ENCODE results near the gene ADCY9.

The ADCY9 gene

DNA sequence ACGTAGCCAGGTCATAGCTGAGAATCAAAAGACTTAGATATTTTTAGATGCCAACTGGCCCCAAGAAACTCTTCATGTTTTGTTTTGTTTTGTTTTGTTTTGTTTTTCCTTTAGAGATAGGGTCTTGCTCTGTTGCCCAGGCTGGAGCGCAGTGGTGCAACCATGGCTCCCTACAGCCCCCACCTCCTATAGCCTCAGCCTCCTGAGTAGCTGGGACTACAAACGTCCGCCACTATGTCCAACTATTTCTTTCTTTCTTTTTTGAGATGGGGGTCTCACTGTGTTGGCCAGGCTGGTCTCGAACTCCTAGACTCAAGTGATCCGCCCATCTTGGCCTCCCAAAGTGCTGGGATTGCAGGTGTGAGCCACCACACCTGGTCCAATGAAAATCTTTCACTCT, 107.1 kb downstream of the ADCY9 start:
- in situ Hi-C loops (cut with MboI; ENCODE audit: low sequenced_read_pairs): no loop called here

- in situ Hi-C loops (cut with MboI; ENCODE audit: low sequenced_read_pairs): no loop called here
Measured at GRCh38 chr16:4008116-4008515, 108.1 kb downstream of the ADCY9 start.

- in situ Hi-C loops (cut with MboI; ENCODE audit: low sequenced_read_pairs): no loop called here
Measured at GRCh38 chr16:4006397-4006999, 109.7 kb downstream of the ADCY9 start.

GRCh38 chr16:4005731-4006130, 110.5 kb downstream of the ADCY9 start:
- in situ Hi-C loops (cut with MboI; ENCODE audit: low sequenced_read_pairs): no loop called here

- in situ Hi-C loops (cut with MboI; ENCODE audit: low sequenced_read_pairs): no loop called here
Measured at GRCh38 chr16:4005281-4005680, 111.0 kb downstream of the ADCY9 start.

DNA sequence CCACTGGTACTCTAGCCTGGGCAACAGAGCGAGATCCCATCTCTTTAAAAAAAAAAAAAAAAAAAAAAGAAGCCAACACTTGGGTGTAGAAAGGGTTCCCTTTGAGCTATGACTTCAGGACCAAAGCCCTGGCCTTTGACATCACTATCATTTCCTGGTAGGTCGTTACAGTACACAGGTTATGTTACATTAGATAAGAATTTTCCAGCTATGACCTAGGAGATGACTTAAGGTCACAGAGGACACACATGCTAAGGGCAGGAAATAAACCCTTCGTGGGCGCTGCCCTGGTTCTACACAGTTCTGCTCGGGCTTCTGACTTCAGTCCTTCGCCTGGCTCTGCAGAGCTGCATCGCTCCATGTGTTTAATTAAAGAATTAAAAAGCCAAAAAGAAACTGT, 112.0 kb downstream of the ADCY9 start:
- in situ Hi-C loops (cut with MboI; ENCODE audit: low sequenced_read_pairs): no loop called here

DNA sequence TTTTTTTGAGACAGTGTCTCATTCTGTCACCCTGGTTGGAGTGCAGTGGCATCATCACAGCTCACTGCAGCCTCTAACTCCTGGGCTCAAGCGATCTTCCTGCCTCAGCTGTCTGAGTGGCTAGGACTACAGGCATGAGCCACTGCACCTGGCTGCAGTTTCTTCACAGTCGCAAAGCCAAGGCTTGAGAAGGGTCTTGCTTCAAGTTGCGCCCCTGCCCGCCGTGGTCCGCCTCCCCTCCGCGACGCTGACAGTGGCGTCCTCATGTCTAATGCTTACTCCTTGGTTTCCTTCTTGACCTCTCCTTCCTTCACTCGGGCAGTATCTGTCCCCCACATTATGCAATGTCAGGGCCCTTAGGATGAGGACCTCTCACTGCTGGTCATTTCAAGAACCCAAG, 112.7 kb downstream of the ADCY9 start:
- in situ Hi-C loops (cut with MboI; ENCODE audit: low sequenced_read_pairs): no loop called here

DNA sequence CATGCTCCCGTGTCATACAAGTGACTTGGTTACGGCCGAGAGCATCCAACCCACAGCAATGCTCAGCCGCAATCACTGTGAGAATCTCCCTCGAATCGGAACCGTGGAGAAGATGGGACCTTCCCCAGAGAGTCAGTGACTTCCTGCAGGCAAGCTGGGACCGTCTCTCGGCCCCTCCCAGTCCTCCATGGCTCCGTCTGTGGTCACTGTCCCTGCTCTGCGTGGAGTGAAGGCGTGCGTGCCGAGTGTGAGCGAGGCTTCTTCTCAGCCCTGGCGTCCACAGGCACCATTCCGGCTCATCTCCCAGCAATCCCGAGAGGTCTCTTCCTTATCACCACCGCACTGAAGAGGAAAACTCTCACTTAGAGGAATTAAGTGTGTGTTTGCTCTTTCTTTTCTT, 113.1 kb downstream of the ADCY9 start:
- in situ Hi-C loops (cut with MboI; ENCODE audit: low sequenced_read_pairs): no loop called here

DNA sequence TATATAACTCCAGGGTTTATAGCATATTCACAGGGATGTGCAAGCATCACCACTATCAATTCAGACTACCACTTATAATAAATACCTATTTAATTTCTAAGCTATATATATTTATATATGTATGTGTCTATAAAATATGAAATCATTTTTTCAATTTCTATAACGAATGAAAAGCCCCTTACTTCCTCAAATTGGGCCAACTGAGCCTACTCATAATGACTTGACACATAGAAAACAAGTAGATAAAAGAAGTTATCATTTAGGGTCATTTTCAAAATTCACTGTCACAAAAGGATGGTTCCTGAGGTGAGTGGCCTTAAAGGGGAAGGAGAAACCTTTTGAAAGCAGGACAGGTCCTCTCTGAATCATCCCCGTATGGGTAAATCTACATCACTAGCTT, 114.1 kb downstream of the ADCY9 start:
- in situ Hi-C loops (cut with MboI; ENCODE audit: low sequenced_read_pairs): no loop called here

GRCh38 chr16:3999479-4000325, 116.5 kb downstream of the ADCY9 start:
- in situ Hi-C loops (cut with MboI; ENCODE audit: low sequenced_read_pairs): no loop called here

DNA sequence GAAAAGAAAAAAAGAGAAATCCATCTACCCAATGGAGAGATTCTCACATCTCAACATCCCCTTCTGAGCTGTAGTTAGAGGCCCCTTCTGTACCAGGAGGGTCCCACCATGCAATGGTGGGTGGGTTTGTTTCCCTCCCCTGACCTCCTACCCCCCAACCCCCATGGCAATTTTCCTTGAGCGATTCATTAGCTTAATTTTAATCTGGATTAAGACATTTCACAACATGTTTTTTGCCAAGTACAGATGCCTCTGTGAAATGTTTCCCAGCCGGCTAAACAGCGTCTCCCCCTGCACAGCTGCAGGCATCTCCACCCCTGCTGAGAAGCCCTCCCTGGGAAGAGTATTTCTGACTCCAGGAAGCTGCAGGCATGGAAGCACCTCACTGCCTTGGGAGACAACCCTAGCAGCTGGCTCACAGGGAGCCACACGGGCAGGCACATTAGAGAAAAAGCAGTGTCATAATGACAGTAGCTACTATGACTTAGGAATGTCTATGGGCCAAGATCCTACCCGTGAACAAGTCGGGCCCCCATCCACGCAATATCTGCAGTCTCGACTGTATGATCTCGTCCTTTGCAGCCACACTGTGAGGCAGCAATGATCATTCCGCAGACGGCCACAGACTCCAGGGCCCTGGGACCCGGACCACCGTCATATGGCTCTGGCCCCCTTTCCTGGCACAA, 117.3 kb downstream of the ADCY9 start:
- in situ Hi-C loops (cut with MboI; ENCODE audit: low sequenced_read_pairs): no loop called here

DNA sequence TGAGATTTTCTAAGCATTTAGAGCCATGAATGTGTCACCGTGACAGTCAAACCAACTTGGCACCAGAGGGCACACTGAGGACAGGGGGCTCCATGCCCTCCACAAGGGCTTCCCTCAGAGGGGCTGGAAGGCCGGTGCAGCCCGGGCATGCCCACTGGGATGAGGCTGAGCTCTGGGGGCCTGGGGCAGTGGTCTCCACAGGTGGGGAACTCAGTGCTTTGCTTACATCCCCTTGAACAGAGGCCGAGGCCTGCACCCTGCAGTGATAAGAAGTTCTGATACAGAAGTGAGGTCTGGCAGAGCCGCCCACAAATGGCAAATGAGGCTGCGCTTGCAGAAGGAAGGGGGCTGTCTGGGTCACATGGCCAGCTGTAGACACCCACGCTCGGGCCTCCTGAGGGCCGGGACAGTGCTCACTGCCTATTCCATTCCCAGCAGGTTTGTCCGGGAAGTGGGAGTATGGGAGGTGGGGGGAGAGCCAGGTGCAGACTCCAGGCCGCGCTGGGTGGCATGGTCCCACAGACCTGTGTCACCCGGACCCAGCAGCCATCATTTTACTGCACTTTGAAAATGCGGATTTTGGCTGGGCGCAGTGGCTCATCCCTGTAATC, 118.9 kb downstream of the ADCY9 start:
- in situ Hi-C loops (cut with MboI; ENCODE audit: low sequenced_read_pairs): no loop called here

DNA sequence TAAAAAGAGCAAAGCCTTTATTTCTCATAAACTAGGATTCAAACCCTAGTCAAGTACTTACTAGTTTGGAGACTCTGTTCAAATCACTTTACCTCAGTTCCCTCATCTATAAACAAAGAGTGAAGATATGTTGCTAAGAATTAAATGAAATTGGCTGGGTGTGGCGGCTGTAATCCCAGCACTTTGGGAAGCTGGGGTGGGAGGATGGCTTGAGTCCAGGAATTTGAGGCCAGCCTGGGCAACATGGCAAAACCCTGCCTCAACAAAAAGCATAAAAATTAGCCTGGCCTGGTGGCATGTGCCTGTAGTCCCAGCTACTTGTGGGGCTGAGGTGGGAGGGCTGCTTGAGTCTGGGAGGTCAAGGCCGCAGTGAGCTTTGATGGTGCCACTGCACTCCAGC, 121.2 kb downstream of the ADCY9 start:
- in situ Hi-C loops (cut with MboI; ENCODE audit: low sequenced_read_pairs): no loop called here

- in situ Hi-C loops (cut with MboI; ENCODE audit: low sequenced_read_pairs): no loop called here
Measured at GRCh38 chr16:3993052-3993785, 123.0 kb downstream of the ADCY9 start.

DNA sequence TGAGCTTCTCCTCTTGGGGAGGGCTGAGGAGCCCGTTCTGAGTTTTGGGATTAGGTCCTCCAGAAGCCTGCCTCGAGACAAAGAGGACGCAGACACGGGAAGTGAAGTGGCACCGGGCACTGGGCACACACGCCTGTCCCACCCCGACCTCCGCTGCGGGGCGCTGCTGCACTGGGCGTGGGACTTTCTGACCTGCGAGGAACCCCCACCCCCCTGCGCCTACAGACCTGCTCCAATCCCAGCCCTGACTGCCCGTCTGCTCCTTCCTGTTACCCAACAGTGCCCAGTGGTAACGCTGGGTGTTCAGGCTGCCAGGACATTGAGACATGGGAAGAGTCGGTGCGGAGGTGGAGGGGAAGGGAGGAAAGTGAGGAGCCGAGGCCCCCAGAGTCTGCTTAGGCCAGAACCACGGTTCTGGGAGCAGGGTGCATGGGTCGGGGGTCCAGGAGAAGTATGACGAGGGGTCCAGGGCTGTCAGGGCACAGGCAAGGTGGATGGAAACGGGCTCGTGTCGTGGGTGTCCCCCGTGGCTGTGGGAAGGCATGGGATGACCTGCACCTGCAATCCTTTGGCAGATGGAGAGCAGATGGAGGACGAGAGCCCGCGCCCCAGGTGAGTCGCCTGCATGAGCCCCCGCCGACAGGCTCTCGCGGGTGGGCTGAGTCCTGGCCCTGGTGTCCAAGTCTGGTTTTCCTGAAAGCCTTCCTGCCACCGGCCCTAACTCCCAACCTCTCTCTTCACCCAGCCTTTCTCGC, 123.8 kb downstream of the ADCY9 start:
- in situ Hi-C loops (cut with MboI; ENCODE audit: low sequenced_read_pairs): no loop called here

DNA sequence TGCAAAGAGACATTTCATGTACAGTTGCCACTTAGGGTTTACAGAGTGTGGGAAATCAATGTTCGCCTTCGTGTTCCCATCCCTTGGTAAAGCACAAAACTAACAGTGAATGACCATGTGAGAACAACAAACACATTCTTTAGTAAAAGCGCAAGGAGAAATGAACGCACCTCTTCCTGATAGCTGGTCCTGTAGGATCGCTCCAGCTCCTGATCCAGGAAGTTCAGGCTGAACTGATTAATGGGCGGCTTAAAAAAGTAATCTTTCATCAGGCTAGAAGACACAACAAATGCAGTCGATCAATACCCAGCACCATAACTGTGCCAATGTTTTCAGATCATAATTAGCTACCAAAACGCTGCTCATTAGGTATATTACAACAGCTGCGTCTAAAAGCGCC, 127.4 kb downstream of the ADCY9 start:
- in situ Hi-C loops (cut with MboI; ENCODE audit: low sequenced_read_pairs): no loop called here

DNA sequence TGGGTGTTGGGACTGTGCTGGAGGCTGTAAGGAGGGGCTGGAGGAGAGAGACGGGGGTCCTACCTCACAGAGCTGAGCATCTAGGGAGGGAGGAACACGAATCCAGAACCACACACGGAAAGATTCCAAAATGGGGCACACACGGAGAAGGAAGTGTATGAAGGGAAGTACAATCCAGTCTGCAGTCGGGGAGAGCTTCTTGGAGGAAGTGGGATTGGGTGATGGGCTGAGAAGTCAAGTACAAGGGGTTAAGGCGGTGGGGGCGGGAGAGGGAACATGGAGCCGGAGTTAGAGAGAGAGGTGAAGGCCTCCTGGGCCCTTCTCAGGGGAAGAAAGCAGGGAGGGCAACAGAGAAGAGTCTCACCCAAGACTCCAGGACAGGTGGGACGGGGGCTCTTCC, 128.2 kb downstream of the ADCY9 start:
- in situ Hi-C loops (cut with MboI; ENCODE audit: low sequenced_read_pairs): no loop called here

- in situ Hi-C loops (cut with MboI; ENCODE audit: low sequenced_read_pairs): no loop called here
Measured at GRCh38 chr16:3987231-3987630, 129.0 kb downstream of the ADCY9 start.

DNA sequence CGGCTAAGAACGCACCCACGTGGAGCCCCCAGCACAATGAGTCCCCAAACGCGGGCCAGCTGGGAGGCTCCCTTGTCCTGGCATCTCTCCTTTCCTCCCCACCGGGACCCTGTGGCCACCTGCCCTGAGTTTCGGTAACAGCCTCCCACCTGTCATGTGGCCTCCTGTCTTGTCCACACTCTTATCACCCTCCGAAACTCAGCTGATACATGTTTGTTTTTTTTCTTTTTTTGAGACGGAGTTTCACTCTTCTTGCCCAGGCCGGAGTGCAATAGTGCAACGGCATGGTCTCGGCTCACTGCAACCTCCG, 130.1 kb downstream of the ADCY9 start:
- in situ Hi-C loops (cut with MboI; ENCODE audit: low sequenced_read_pairs): no loop called here

Data from hTERT RPE-1 (cell line).